ENCODE results near the gene ASTN1.

The ASTN1 gene

GRCh38 chr1:176993587-176993986, 170.9 kb downstream of the ASTN1 start:
- DNase-seq (ENCODE audit: low read depth in 3 of 3) = no peak

GRCh38 chr1:176989754-176990153, 174.8 kb downstream of the ASTN1 start:
- DNase-seq (ENCODE audit: low read depth in 3 of 3) = no peak

- no peak for DNase-seq (ENCODE audit: low read depth in 3 of 3)
Observed at GRCh38 chr1:176989023-176989422, 175.5 kb downstream of the ASTN1 start.

- no peak for DNase-seq (ENCODE audit: low read depth in 3 of 3)
Observed at GRCh38 chr1:176987016-176987415, 177.5 kb downstream of the ASTN1 start.

GRCh38 chr1:176983731-176984130, 180.8 kb downstream of the ASTN1 start:
- DNase-seq (ENCODE audit: low read depth in 3 of 3) = no peak

- no peak for DNase-seq (ENCODE audit: low read depth in 3 of 3)
Observed at GRCh38 chr1:176976771-176977170, 187.7 kb downstream of the ASTN1 start.

GRCh38 chr1:176976225-176976624, 188.3 kb downstream of the ASTN1 start:
- DNase-seq (ENCODE audit: low read depth in 3 of 3) = no peak

- no peak for DNase-seq (ENCODE audit: low read depth in 3 of 3)
Observed at GRCh38 chr1:176964687-176965086, 199.8 kb downstream of the ASTN1 start.

- DNase-seq (ENCODE audit: low read depth in 3 of 3) = no peak
Observed at GRCh38 chr1:176963181-176963580, 201.3 kb downstream of the ASTN1 start.

GRCh38 chr1:176961678-176962077, 202.8 kb downstream of the ASTN1 start:
- no peak for DNase-seq (ENCODE audit: low read depth in 3 of 3)

GRCh38 chr1:176959191-176959820, 205.2 kb downstream of the ASTN1 start:
- DNase-seq (ENCODE audit: low read depth in 3 of 3) = no peak

GRCh38 chr1:176957603-176958002, 206.9 kb downstream of the ASTN1 start:
- DNase-seq (ENCODE audit: low read depth in 3 of 3) = no peak

- DNase-seq (ENCODE audit: low read depth in 3 of 3) = no peak
Observed at GRCh38 chr1:176954242-176954641, 210.3 kb downstream of the ASTN1 start.

- DNase-seq (ENCODE audit: low read depth in 3 of 3) = no peak
Observed at GRCh38 chr1:176950736-176951324, 213.7 kb downstream of the ASTN1 start.

GRCh38 chr1:176949033-176949662, 215.4 kb downstream of the ASTN1 start:
- DNase-seq (ENCODE audit: low read depth in 3 of 3) = peak in 1 of 3 experiments; percentile 5

GRCh38 chr1:176944606-176945005, 219.9 kb downstream of the ASTN1 start:
- DNase-seq (ENCODE audit: low read depth in 3 of 3) = no peak

GRCh38 chr1:176943783-176944182, 220.7 kb downstream of the ASTN1 start:
- no peak for DNase-seq (ENCODE audit: low read depth in 3 of 3)

- no peak for DNase-seq (ENCODE audit: low read depth in 3 of 3)
Observed at GRCh38 chr1:176942346-176942745, 222.2 kb downstream of the ASTN1 start.

- no peak for DNase-seq (ENCODE audit: low read depth in 3 of 3)
Observed at GRCh38 chr1:176939993-176940392, 224.5 kb downstream of the ASTN1 start.

- DNase-seq (ENCODE audit: low read depth in 3 of 3) = no peak
Observed at GRCh38 chr1:176938375-176938774, 226.1 kb downstream of the ASTN1 start.

GRCh38 chr1:176934370-176934769, 230.1 kb downstream of the ASTN1 start:
- DNase-seq (ENCODE audit: low read depth in 3 of 3) = no peak

- no peak for DNase-seq (ENCODE audit: low read depth in 3 of 3)
Observed at GRCh38 chr1:176932114-176933104, 232.1 kb downstream of the ASTN1 start.
